Endodermal cell (in vitro differentiated cells): ENCODE data around the gene PTPN1. TPM values are rescaled to one million over a fixed set of nuclear protein-coding genes. Genes with fewer than 3 reads are reported as not detected.

ENCODE experiments used
- DNase-seq: peaks from one replicate; pipeline ENCODE4 v3.0.0-alpha.2; 2017
- H3K27ac ChIP-seq: 2 replicates; pipeline ENCODE4 v1.5.1; 2013; ENCODE audit warnings: mild to moderate bottlenecking, low read depth, low read length, moderate library complexity
- H3K27me3 ChIP-seq: 2 replicates; pipeline ENCODE4 v1.6.1; 2013; ENCODE audit warnings: mild to moderate bottlenecking, low read length, moderate library complexity; ENCODE audit not compliant: insufficient read depth, control insufficient read depth, poor library complexity, severe bottlenecking
- H3K36me3 ChIP-seq: 2 replicates; pipeline ENCODE4 v1.7.0; 2013; ENCODE audit warnings: mild to moderate bottlenecking, low read length, moderate library complexity; ENCODE audit not compliant: control insufficient read depth, insufficient read depth
- H3K4me1 ChIP-seq: one replicate; pipeline ENCODE4 v1.7.0; 2013; ENCODE audit warnings: low read length; ENCODE audit not compliant: control insufficient read depth, insufficient read depth
- H3K4me3 ChIP-seq: 2 replicates; pipeline ENCODE4 v1.5.1; 2013; ENCODE audit warnings: mild to moderate bottlenecking, low read length, moderate library complexity
- H3K9ac ChIP-seq: 2 replicates; pipeline ENCODE4 v1.6.1; 2013; ENCODE audit warnings: mild to moderate bottlenecking, low read length, moderate library complexity; ENCODE audit not compliant: poor library complexity, severe bottlenecking; ENCODE audit errors: extremely low read depth
- H3K9me3 ChIP-seq: 2 replicates; pipeline ENCODE4 v1.6.1; 2013; ENCODE audit warnings: mild to moderate bottlenecking, low read length, moderate library complexity; ENCODE audit not compliant: control insufficient read depth
- H3K27ac Mint-ChIP-seq: 2 replicates; pipeline ENCODE4 v1.8.0; 2020; ENCODE audit warnings: mixed read lengths
- H3K27me3 Mint-ChIP-seq: 2 replicates; pipeline ENCODE4 v1.8.0; 2021; ENCODE audit warnings: mild to moderate bottlenecking, mixed read lengths; ENCODE audit not compliant: insufficient read depth
- H3K36me3 Mint-ChIP-seq: 2 replicates; pipeline ENCODE4 v1.8.0; 2020; ENCODE audit warnings: low read depth, mixed read lengths
- H3K4me1 Mint-ChIP-seq: 2 replicates; pipeline ENCODE4 v1.8.0; 2020; ENCODE audit warnings: mixed read lengths
- H3K4me3 Mint-ChIP-seq: 2 replicates; pipeline ENCODE4 v1.8.0; 2020; ENCODE audit warnings: mild to moderate bottlenecking, moderate library complexity, mixed read lengths
- H3K9me3 Mint-ChIP-seq: 2 replicates; pipeline ENCODE4 v1.8.0; 2020; ENCODE audit warnings: mild to moderate bottlenecking, mixed read lengths
- CTCF ChIP-seq: fragments of 200-600 bp; sonication (generic); conservative IDR thresholded peaks from 2 replicates; pipeline ENCODE4 v1.5.0; 2021; ENCODE audit warnings: antibody characterized with exemption, mild to moderate bottlenecking
- WGBS, 2 experiments: methylation state at CpG; one replicate each; pipeline versions ENCODE4 v1.1.5 to v1.1.7; 2013; ENCODE audit warnings: missing lambda C conversion rate in 2 of 2, mixed read lengths in 1 of 2; ENCODE audit not compliant: insufficient coverage in 1 of 2, insufficient read length in 1 of 2; 5-methylcytosine and 5-hydroxymethylcytosine counted together
- total RNA-seq, 2 donors: library from RNA; stranded (reverse); fragmentation: NEBNext Ultra II Directional in 1 of 2; extraction: Animal tissue kit (Norgen Biotek cat#: 25700) in 1 of 2; gene quantifications; 2 replicates in 1 of 2; 3 replicates in 1 of 2; pipeline ENCODE4 v1.2.1, GENCODE V29; 2021

The PTPN1 gene
- total RNA-seq, 2 donors from 2014 or later, result 25.4 to 28.7 TPM

- no peak overlapping the region for H3K9ac ChIP-seq
- Mint-ChIP-seq H3K4me3 (no peak overlapping the region), H3K4me1 (no peaks in the 10 kb centered on the region)
These were observed 48.3 kb downstream of the PTPN1 start for GRCh38 chr20:50558483-50558925.

GRCh38 chr20:50559149-50559548, 49.0 kb downstream of the PTPN1 start:
- Histone ChIP-seq H3K36me3 (peaks cover 39% of the 10 kb centered on the region), H3K9ac (no peak overlapping the region), H3K4me1 (no peaks in the 10 kb centered on the region), H3K27ac (no peak overlapping the region), H3K4me3 (no peak overlapping the region), H3K27me3 (no peaks in the 10 kb centered on the region), H3K9me3 (no peaks in the 10 kb centered on the region)
- no peak for DNase-seq
- Mint-ChIP-seq H3K27ac (no peak overlapping the region), H3K27me3 (no peaks in the 10 kb centered on the region), H3K4me3 (no peak overlapping the region), H3K4me1 (no peaks in the 10 kb centered on the region), H3K36me3 (peaks cover 15% of the 10 kb centered on the region), H3K9me3 (no peaks in the 10 kb centered on the region)
- WGBS, 2 experiments, result 89 to 97% methylated on average over 2 to 6 of the region's 6 CpGs
- no peak for TF ChIP-seq CTCF

More at GRCh38 chr20:50558483-50558925, 48.3 kb downstream of the PTPN1 start:
- H3K27ac ChIP-seq, result no peak overlapping the region
- no peaks in the 10 kb centered on the region for H3K4me1 ChIP-seq
- H3K4me3 ChIP-seq, result no peak overlapping the region
- no peak for DNase-seq
- Mint-ChIP-seq H3K27ac (no peak overlapping the region), H3K9me3 (no peaks in the 10 kb centered on the region), H3K36me3 (peaks cover 15% of the 10 kb centered on the region), H3K27me3 (no peaks in the 10 kb centered on the region)
- no peaks in the 10 kb centered on the region for H3K9me3 ChIP-seq
- no peaks in the 10 kb centered on the region for H3K27me3 ChIP-seq
- H3K36me3 ChIP-seq, result peaks cover 33% of the 10 kb centered on the region
- WGBS, 2 experiments, result 85 to 89% methylated on average over 3 to 4 of the region's 4 CpGs
- no peak for TF ChIP-seq CTCF

- Histone ChIP-seq H3K4me1 (no peaks in the 10 kb centered on the region), H3K27me3 (no peaks in the 10 kb centered on the region), H3K27ac (no peak overlapping the region), H3K4me3 (no peak overlapping the region), H3K36me3 (peaks cover 46% of the 10 kb centered on the region), H3K9me3 (no peaks in the 10 kb centered on the region), H3K9ac (no peak overlapping the region)
- no peak for TF ChIP-seq CTCF
- WGBS, 2 experiments, result 91 to 97% methylated on average over 4 to 7 of the region's 8 CpGs
- DNase-seq, result no peak
- no peak overlapping the region for H3K27ac Mint-ChIP-seq
- no peaks in the 10 kb centered on the region for H3K27me3 Mint-ChIP-seq
- no peaks in the 10 kb centered on the region for H3K4me1 Mint-ChIP-seq
- no peak overlapping the region for H3K4me3 Mint-ChIP-seq
- no peaks in the 10 kb centered on the region for H3K9me3 Mint-ChIP-seq
- peaks cover 21% of the 10 kb centered on the region for H3K36me3 Mint-ChIP-seq
These were observed 49.9 kb downstream of the PTPN1 start for GRCh38 chr20:50559856-50560638.
